Heart left ventricle (tissue), 13 donors: Measurements from ENCODE around the gene IL4R.

ENCODE experiments used
- POLR2A ChIP-seq, 2 donors: fragments of 450-650 bp; IDR thresholded peaks; one replicate each; pipeline ENCODE4 v1.6.1; 2017; ENCODE audit warnings: antibody characterized with exemption in 2 of 2, mild to moderate bottlenecking in 2 of 2, moderate library complexity in 2 of 2
- TF ChIP-seq, protein P1 (sequence below), 12 donors: fragments of 200-600 bp; sonication (generic) in 4 of 12; IDR thresholded peaks; one replicate each; pipeline versions ENCODE4 v1.5.0 to v1.8.0; 2018 to 2022; ENCODE audit warnings: antibody characterized with exemption in 12 of 12, mild to moderate bottlenecking in 5 of 12
- donor health status: ischemic (EF 13 %, LVEDD 7.1; RV severe dilation, severe dysfunction).
- donor health status: DM: no; HTN: yes; CAD: no.
- donor health status: DM: no; HTN: no; CAD: no.
- donor health status: ischemic (EF 25% LVEDD 6.9; RV normal size, moderate dysfunction).
- donor health status: ischemic (EF 25% LVEDD 5.7; RV mildly dilated, moderate dysfunction).
- donor health status: ischemic (EF 35%, LVEDD 5.7; RV mildly dilated, moderate dysfunction).
- donor health status: nonischemic (EF 11% LVEDD 7.7; RV severe dilation, severe dysfunction).
- donor health status: DM: yes; HTN: yes; CAD: no.
- donor health status: PGD.
- donor health status: ischemic (EF 29% LVEDD 5.4; RV normal size, mild dysfunction).
- donor health status: nonischemic (EF 23%, LVEDD 6.1; RV moderate dilation, normal function).

DNA sequence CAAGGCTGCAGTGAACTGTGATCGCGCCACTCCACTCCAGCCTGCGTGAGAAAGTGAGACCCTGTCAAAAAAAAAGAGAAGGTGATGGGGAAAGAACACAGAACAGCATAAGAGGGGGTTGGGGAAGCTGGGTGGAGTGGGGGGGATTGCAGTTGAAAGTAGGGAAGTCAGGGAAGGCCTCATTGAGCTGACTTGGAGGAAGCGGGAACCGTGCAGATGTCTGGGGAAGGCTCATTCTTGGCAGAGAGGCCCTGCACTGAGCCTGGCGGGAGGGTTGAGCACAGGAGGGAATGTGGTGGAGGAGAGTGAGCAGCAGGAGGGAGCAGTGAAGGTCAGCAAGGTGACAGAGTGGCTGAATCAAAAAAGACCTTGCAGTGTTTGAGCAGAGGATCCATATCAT is 26.9 kb downstream of the IL4R start:
- TF ChIP-seq, protein P1, sequence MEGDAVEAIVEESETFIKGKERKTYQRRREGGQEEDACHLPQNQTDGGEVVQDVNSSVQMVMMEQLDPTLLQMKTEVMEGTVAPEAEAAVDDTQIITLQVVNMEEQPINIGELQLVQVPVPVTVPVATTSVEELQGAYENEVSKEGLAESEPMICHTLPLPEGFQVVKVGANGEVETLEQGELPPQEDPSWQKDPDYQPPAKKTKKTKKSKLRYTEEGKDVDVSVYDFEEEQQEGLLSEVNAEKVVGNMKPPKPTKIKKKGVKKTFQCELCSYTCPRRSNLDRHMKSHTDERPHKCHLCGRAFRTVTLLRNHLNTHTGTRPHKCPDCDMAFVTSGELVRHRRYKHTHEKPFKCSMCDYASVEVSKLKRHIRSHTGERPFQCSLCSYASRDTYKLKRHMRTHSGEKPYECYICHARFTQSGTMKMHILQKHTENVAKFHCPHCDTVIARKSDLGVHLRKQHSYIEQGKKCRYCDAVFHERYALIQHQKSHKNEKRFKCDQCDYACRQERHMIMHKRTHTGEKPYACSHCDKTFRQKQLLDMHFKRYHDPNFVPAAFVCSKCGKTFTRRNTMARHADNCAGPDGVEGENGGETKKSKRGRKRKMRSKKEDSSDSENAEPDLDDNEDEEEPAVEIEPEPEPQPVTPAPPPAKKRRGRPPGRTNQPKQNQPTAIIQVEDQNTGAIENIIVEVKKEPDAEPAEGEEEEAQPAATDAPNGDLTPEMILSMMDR (IDR thresholded peaks at IDR 0.05) = no peak
- TF ChIP-seq POLR2A (IDR thresholded peaks at IDR 0.05) = no peak
